MCF 10A (cell line): ENCODE measurements around the gene RPS19. TPM values are rescaled to one million over a fixed set of nuclear protein-coding genes. Genes with fewer than 3 reads are reported as not detected.

Experiments
- BruUV-seq: library from RNA; stranded (reverse); fragments of 400-500 nt; replicated peaks from 2 replicates; lab custom pipeline; 2021; lab: Mats Ljungman, UMichigan
- CTCF ChIA-PET: fragments of 300-600 bp; sonication (Branson Sonifier 250); formaldehyde crosslinking; extraction: SDS; loops from one replicate; lab custom pipeline; 2021; ENCODE audit warnings: antibody characterized with exemption, inconsistent platforms; lab: Yijun Ruan, JAX
- POLR2A ChIA-PET: fragments of 300-600, 350-650 bp; sonication (Branson Sonifier 250); formaldehyde crosslinking; extraction: SDS; loops from one replicate; lab custom pipeline; 2020; ENCODE audit warnings: antibody characterized with exemption, inconsistent platforms; lab: Yijun Ruan, JAX
- DNase-seq: peaks from one replicate; pipeline ENCODE4 v3.0.0-alpha.2; 2018; ENCODE audit not compliant: unreplicated experiment
- H3K27ac Mint-ChIP-seq: one replicate; pipeline ENCODE4 v1.8.0; 2022; ENCODE audit warnings: mild to moderate bottlenecking, low read depth, mixed read lengths; ENCODE audit not compliant: unreplicated experiment
- H3K27me3 Mint-ChIP-seq: one replicate; pipeline ENCODE4 v1.8.0; 2022; ENCODE audit warnings: mixed read lengths; ENCODE audit not compliant: insufficient read depth, unreplicated experiment
- H3K36me3 Mint-ChIP-seq: one replicate; pipeline ENCODE4 v1.8.0; 2022; ENCODE audit warnings: mild to moderate bottlenecking, moderate library complexity, mixed read lengths; ENCODE audit not compliant: insufficient read depth, unreplicated experiment
- H3K4me1 Mint-ChIP-seq: one replicate; pipeline ENCODE4 v1.8.0; 2022; ENCODE audit warnings: mixed read lengths; ENCODE audit not compliant: insufficient read depth, unreplicated experiment
- H3K4me3 Mint-ChIP-seq: one replicate; pipeline ENCODE4 v1.8.0; 2022; ENCODE audit warnings: mild to moderate bottlenecking, moderate library complexity, mixed read lengths; ENCODE audit not compliant: unreplicated experiment
- H3K9me3 Mint-ChIP-seq: one replicate; pipeline ENCODE4 v1.8.0; 2022; ENCODE audit warnings: mixed read lengths; ENCODE audit not compliant: unreplicated experiment
- intact Hi-C: fragments of 100-400 bp; cut with micrococcal nuclease; formaldehyde crosslinking; loops from 2 replicates; pipeline ENCODE4 v1.14.1; 2022
- total RNA-seq: library from RNA; stranded (reverse); gene quantifications from 2 replicates; pipeline ENCODE4 v1.2.3, GENCODE V29; 2022
- TF ChIP-seq, protein P1 (sequence below): fragments of 200-600 bp; IDR thresholded peaks from one replicate; pipeline ENCODE4 v1.8.0; 2022; ENCODE audit warnings: antibody characterized with exemption, mild to moderate bottlenecking; ENCODE audit not compliant: unreplicated experiment

Gene RPS19
- total RNA-seq, 1 experiment from 2014 or later = 3,060 TPM

DNA sequence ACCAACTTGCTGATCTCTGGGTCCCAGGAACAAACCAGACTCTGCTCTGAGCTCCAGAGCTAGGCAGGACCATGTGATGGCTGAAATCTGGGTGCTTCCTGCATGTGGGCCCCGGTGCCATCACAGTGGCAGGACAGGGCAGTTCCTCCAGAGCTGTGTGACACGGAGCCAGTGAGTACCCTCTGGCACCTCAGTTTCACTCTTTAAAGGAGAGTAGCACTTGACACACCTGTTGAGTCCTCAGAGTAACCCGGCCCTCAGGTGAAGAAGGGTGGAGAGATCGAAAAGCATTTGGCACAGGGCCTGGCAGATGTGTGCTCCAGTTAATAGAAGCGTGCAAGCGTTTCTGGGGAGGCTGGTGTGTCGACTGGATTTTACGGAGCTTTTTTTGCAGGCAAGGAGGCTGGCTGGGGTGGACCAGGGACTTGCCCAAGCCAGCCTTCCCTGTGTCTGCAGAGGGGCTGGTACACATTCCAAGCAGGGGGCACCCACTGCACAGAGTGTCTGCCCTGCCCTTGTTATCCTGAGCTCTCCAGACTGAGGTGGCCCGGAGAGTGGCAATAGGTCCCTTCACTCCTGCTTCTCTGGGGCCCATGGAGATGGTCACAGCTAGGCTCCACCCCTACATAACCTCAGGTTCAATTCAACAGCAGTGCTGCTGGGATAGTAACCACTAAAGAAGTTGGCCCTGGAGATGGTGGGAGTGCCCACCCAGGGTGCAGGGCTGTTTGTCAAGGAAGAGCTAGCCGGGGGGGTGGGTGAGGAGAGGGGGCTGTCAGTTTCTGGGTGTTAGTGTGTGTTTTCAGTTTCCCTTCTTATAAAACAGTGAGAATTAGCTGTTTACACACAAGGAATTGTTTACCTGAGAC is 8.3 kb downstream of the RPS19 start:
- TF ChIP-seq, protein P1, sequence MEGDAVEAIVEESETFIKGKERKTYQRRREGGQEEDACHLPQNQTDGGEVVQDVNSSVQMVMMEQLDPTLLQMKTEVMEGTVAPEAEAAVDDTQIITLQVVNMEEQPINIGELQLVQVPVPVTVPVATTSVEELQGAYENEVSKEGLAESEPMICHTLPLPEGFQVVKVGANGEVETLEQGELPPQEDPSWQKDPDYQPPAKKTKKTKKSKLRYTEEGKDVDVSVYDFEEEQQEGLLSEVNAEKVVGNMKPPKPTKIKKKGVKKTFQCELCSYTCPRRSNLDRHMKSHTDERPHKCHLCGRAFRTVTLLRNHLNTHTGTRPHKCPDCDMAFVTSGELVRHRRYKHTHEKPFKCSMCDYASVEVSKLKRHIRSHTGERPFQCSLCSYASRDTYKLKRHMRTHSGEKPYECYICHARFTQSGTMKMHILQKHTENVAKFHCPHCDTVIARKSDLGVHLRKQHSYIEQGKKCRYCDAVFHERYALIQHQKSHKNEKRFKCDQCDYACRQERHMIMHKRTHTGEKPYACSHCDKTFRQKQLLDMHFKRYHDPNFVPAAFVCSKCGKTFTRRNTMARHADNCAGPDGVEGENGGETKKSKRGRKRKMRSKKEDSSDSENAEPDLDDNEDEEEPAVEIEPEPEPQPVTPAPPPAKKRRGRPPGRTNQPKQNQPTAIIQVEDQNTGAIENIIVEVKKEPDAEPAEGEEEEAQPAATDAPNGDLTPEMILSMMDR = no peak
- ChIA-PET POLR2A (interaction anchor here (1.2 to 9.5 kb wide), 3 partner anchors 7 to 18 kb away, joined by 3 to 134 read pairs (median 10); partner anchors contain the start of gene RPS19), CTCF (interaction anchor here (0.6 to 1.4 kb wide), 2 partner anchors 12 to 26 kb away, joined by 3 read pairs; no protein-coding TSS in a partner anchor)
- no TSS peak for BruUV-seq
- Mint-ChIP-seq H3K4me1 (peaks cover 16% of the 10 kb centered on the region), H3K9me3 (no peaks in the 10 kb centered on the region), H3K27ac (no peak overlapping the region), H3K36me3 (peaks cover 100% of the 10 kb centered on the region), H3K4me3 (no peak overlapping the region), H3K27me3 (no peaks in the 10 kb centered on the region)
- intact Hi-C loops = loop anchor here (2.0 kb wide), 1 partner anchor 28 kb away; no protein-coding TSS in a partner anchor
- DNase-seq = no peak

DNA sequence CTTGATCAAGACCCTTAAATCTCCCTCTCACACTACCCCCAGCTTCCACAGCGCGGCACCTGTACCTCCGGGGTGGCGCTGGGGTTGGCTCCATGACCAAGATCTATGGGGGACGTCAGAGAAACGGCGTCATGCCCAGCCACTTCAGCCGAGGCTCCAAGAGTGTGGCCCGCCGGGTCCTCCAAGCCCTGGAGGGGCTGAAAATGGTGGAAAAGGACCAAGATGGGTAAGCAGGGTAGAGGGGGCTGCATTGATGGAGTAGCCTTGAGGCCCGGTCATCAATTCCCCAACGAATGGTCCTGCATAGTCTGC is 8.9 kb downstream of the RPS19 start:
- no peak for DNase-seq
- BruUV-seq = no TSS peak
- POLR2A ChIA-PET = interaction anchor here (1.2 to 9.5 kb wide), 3 partner anchors 7 to 18 kb away, joined by 3 to 134 read pairs (median 10); partner anchors contain the start of gene RPS19
- Mint-ChIP-seq H3K9me3 (no peaks in the 10 kb centered on the region), H3K4me1 (peaks cover 10% of the 10 kb centered on the region), H3K27me3 (no peaks in the 10 kb centered on the region), H3K36me3 (peaks cover 100% of the 10 kb centered on the region), H3K27ac (no peak overlapping the region), H3K4me3 (no peak overlapping the region)
- CTCF ChIA-PET = interaction anchor here (1.4 kb wide), 1 partner anchor 12 kb away, joined by 3 read pairs; no protein-coding TSS in a partner anchor
- intact Hi-C loops = loop anchor here (2.0 kb wide), 1 partner anchor 28 kb away; no protein-coding TSS in a partner anchor
- TF ChIP-seq, protein P1 = no peak

DNA sequence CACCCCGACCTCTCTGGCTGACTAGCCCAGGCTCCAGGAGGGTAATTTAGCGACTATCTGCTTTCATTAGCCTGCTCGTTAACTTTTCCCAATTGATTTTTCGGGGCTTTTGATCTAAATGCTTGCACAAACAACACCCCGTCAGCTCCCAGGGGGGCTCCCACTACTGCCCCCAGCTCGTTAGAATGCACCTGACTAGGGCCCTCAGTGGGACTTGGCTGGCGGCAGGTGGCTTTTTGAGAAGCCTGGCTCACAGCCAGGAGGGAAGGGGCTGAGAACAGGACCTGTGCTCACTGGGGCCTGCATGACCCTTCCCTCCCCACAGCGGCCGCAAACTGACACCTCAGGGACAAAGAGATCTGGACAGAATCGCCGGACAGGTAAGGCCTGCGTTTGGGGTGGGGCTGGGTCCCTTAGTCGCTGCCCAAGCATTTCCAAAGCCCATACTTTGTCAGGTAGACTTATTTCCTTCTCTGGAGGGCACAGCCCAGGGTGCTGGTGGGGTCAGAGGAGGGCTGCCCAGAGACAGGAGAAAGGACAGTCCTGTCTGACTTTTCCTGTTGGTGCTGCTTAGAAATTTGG is 9.4 kb downstream of the RPS19 start:
- Mint-ChIP-seq H3K4me3 (no peak overlapping the region), H3K27ac (no peak overlapping the region), H3K27me3 (no peaks in the 10 kb centered on the region), H3K36me3 (peaks cover 95% of the 10 kb centered on the region), H3K4me1 (peaks cover 8% of the 10 kb centered on the region), H3K9me3 (no peaks in the 10 kb centered on the region)
- intact Hi-C loops = loop anchor here (2.0 kb wide), 1 partner anchor 27 kb away; no protein-coding TSS in a partner anchor
- DNase-seq = no peak
- BruUV-seq = no TSS peak
- ChIA-PET POLR2A (interaction anchor here (1.2 to 9.5 kb wide), 6 partner anchors 8 to 90 kb away, joined by 3 to 134 read pairs (median 6); partner anchors contain the start of genes RABAC1 and RPS19), CTCF (interaction anchor here (1.4 kb wide), 1 partner anchor 11 kb away, joined by 3 read pairs; no protein-coding TSS in a partner anchor)
- TF ChIP-seq, protein P1 = no peak

DNA sequence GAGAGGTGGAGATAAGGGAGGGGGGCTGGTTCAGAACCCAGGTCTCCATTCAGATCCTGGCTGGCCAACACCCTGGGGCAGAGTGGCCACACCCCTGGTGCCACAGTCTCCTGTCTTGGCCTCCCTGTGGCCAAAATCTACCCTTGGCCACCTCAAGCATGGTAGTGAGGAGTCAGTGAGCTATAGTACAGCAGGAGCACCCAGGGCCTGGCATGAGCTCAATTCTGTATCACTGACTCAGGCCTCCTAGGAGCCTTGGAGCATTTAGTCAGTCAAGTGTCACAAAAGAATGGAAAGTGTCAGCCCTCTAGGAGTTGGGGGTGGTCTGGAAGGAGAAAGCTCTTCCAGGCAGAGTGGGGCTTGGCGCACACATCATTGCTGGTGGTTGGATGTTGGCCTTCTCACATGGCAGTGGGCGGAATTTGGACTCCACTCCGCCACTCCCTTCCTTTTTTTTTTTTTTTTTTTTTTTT is 10.4 kb downstream of the RPS19 start:
- peak; percentile 40 for DNase-seq
- H3K27ac Mint-ChIP-seq = no peak overlapping the region
- no peaks in the 10 kb centered on the region for H3K9me3 Mint-ChIP-seq
- peaks cover 89% of the 10 kb centered on the region for H3K36me3 Mint-ChIP-seq
- intact Hi-C loops = no loop called here
- POLR2A ChIA-PET = interaction anchor here (0.6 to 9.5 kb wide), 6 partner anchors 9 to 501 kb away, joined by 3 to 134 read pairs (median 4); partner anchors contain the start of genes RABAC1 and RPS19
- BruUV-seq = no TSS peak
- TF ChIP-seq, protein P1 = no peak
- CTCF ChIA-PET = interaction anchor here (4.8 kb wide), 1 partner anchor 10 kb away, joined by 32 read pairs; the partner anchor contains the start of gene RPS19
- H3K4me1 Mint-ChIP-seq = peaks cover 8% of the 10 kb centered on the region
- no peak overlapping the region for H3K4me3 Mint-ChIP-seq
- no peaks in the 10 kb centered on the region for H3K27me3 Mint-ChIP-seq
